Spleen (tissue), 7 donors: ENCODE results near the gene MPZL1.

Experiments used
- POLR2A ChIP-seq, 3 donors: fragments of 450-650 bp; IDR thresholded peaks; one replicate each; pipeline ENCODE4 v1.5.1; 2017; ENCODE audit warnings: antibody characterized with exemption in 3 of 3, mild to moderate bottlenecking in 1 of 3
- TF ChIP-seq, protein P1 (sequence below), 11 experiments: fragments of 200-600 bp in 7 of 11; fragments of 450-650 bp in 4 of 11; sonication (generic) in 4 of 11; IDR thresholded peaks in 8 of 11; conservative IDR thresholded peaks in 3 of 11; 1 replicate in 7 of 11; 2 replicates in 4 of 11; pipeline versions ENCODE4 v1.4.0 to v1.8.0; 2016 to 2021; ENCODE audit warnings: antibody characterized with exemption in 11 of 11, inconsistent platforms in 4 of 11, mild to moderate bottlenecking in 1 of 11
- donor health status: DM: no; HTN: no; CAD: no; lungs with moderate emphysema.
- donor health status: DM: no; HTN: no; CAD: no.
- donor health status: DM: no; HTN: no; CAD: no.

GRCh38 chr1:167837326-167837725 lies 115.5 kb downstream of the MPZL1 start:
- TF ChIP-seq, protein P1, sequence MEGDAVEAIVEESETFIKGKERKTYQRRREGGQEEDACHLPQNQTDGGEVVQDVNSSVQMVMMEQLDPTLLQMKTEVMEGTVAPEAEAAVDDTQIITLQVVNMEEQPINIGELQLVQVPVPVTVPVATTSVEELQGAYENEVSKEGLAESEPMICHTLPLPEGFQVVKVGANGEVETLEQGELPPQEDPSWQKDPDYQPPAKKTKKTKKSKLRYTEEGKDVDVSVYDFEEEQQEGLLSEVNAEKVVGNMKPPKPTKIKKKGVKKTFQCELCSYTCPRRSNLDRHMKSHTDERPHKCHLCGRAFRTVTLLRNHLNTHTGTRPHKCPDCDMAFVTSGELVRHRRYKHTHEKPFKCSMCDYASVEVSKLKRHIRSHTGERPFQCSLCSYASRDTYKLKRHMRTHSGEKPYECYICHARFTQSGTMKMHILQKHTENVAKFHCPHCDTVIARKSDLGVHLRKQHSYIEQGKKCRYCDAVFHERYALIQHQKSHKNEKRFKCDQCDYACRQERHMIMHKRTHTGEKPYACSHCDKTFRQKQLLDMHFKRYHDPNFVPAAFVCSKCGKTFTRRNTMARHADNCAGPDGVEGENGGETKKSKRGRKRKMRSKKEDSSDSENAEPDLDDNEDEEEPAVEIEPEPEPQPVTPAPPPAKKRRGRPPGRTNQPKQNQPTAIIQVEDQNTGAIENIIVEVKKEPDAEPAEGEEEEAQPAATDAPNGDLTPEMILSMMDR (IDR thresholded peaks at IDR 0.05 in 8 of 11, conservative IDR thresholded peaks at IDR 0.05 in 3 of 11): no peak
- no peak for TF ChIP-seq POLR2A (IDR thresholded peaks at IDR 0.05)
